ENCODE measurements around the gene TRIP12. TPM values are rescaled to one million over a fixed set of nuclear protein-coding genes. Genes with fewer than 3 reads are reported as not detected.
"Not testable (repeated sequence)": the region's sequence is repeated elsewhere in the genome, so short reads cannot be mapped to it uniquely, and the experiment has no call there.

Gene TRIP12
- total RNA-seq, 1 donor from 2014 or later: 207 TPM

DNA sequence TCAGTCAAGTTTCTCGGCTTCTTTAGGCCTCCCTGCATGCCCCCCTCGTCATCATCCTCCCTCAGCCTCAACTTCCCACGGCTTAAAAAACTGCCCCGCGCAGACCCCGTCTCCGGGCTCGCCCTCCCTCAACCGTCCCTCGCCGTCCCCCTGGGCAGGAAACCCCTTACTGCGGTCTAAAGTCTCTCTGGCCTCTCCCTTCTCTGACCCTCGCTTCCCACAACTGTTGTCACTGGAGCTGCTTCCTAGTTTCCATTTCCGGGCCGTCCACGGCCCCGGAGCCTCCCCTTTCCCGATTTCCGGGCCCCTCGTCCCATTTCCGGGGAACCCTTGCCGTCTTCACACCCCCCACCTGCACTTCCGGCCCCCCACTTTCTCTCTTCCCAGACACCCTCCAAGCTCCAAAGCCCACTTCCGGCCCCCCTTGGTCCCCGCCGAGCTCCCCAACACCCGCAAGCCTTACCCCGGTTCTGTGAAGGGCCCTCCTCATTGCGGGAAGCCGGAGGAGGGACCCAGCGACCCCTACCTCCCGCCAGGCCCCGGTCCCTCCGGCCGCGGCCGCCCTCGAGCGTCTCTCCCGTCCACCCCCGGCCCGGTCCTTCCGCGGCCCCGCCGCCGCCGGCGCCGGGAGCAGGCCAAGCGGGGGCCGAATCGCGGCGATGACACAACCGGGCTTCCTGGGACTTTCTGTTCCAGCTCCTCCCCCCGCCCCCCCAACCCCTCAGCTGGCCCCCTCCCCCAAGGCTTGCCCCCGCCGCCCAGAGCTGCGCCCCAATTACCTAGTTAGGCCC lies 513 bp downstream of the TRIP12 start:
- DNase-seq (ENCODE audit: low read depth in 2 of 2): peak; percentile 42 to 45

DNA sequence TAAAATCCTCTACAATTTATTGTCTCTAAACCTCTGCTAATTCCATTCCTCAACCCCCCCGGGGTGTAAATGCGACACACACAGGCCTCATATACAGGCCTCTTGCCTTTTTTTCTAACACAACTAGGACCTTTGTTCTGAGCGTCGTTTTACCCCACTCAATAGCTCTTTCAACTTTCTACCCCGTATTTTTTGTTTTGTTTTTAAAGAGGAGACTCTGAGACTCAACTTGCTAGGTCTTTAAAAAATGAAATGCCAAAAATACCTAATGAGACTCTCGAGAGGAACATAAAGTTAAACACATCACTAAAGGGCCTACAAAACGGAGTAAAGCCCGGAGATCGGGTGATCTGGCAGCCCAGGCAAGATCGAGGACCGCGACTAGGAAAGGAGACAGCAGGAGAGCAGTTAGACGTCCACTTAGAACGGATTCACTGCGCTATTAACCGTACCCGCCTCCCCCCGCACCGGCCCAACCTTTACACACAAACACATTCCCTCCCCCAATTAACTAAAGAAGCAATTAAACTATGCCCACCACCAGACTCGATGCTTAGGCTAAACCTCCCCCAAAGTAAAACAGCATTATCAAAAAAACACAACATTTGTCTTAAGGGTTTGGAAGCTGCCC lies 1.7 kb downstream of the TRIP12 start:
- DNase-seq (ENCODE audit: low read depth in 2 of 2): peak; percentile 52 to 54

DNA sequence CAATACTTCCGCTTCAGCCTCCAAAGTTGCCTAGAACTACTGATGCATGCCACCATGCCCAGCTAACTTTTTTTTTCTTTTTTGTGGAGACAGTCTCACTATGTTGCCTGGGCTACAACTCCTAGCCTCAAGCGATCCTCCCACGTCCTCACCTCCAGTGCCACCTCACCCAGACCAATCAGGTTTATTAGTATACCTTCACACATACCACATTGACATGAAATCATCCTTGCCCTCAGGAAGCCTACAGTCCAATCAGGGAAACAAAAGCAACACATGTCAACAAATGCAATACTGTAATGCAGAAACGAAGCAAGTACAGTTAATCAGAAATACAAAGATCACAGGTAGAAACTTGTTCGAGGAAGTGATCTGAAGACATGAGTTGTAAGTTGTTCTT lies 4.0 kb downstream of the TRIP12 start:
- no peak for DNase-seq (ENCODE audit: low read depth in 2 of 2)

DNA sequence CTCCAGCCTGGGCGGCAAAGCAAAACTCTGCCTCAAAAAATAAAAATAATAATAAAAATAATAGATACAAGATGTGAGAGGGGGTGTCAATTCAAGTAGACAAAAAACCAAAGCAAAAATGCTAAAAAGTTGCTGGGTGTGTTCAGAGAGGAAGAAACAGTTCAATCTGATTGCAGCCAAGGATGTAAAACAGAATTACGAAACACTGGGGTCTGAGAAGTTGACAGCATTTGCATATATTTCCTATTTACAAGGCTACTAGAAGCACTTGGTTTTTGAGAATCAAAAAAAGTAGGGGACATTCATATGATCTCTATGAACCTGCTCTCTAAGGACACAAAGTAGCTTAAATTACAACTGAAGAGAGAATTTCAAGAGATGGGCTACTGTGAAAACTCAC lies 7.6 kb downstream of the TRIP12 start:
- no peak for DNase-seq (ENCODE audit: low read depth in 2 of 2)

DNA sequence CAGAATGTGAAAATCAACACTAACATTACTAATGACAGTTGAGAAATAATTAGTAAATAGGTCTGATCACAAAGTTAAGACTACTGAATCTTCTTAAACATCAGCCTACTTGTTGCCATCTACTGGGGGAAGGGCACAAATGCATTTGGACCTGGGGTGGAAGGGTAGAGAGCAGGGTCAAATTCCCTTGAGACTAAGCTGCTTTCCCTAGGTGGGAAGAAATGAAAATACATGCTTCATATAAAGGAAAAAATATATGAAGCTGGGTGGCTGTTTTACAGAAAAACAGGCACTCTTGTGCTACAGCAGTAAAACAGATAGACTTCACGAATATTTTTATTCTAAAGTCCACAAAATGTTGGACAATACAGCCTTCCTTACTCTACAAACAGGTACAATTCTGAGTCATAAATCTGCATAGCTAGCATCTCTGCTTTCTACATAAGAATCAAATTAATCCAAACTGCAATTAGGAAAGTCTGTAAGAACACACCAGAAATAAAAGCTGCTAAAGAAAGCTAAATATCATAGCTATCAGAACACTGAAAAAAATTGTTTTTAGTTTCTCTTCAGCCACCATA lies 10.9 kb downstream of the TRIP12 start:
- peak; percentile 20 to 37 for DNase-seq (ENCODE audit: low read depth in 2 of 2)

DNA sequence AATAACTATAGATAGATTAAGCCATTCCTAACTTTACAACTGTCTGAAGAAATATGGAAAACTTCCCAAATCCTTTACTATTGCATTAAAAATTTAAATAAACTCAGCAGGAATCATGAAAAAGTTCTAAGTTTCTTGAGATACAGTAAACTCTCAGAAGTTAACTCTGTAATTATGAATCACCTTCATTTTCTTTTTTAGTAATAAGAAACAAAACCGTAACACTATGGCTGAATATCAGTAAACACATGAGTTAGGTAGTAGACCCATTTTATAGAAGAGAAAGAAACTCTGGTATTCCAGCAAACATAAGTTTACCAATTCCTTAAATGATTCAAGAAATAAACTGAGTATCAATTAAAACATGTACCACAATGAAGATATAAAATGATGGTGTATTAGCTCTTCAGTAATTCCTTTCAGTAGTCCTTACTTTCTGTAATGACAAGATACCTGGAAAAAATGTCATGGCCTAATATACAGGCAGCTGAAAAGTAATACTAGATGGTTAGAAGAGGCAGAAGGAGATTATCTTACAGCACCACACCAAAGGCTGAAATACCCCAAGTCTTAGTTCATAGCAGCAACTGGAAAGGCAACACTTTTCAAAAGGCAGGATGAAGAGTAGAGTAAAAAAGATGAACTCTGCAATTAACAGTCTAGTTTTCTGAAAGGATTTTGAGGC lies 11.5 kb downstream of the TRIP12 start:
- no peak for DNase-seq (ENCODE audit: low read depth in 2 of 2)

DNA sequence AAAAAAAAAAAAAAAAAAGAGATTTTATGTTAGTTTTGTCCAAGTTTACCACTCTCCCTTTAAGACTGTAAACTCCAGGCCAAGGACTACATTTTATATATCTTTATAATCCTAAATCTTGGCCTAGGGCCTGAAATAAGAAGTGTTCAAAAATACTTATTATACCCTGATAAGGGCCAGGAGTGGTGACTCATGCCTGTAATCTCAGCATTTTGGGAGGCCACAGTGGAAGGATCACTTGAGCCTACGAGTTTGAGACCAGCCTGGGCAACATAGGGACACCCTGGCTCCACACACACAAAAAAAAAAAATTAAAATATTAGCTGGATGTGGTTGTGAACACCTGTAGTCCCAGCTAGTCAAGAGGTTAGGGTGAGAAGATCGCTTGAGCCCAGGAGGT lies 12.7 kb downstream of the TRIP12 start:
- DNase-seq (ENCODE audit: low read depth in 2 of 2): no peak

DNA sequence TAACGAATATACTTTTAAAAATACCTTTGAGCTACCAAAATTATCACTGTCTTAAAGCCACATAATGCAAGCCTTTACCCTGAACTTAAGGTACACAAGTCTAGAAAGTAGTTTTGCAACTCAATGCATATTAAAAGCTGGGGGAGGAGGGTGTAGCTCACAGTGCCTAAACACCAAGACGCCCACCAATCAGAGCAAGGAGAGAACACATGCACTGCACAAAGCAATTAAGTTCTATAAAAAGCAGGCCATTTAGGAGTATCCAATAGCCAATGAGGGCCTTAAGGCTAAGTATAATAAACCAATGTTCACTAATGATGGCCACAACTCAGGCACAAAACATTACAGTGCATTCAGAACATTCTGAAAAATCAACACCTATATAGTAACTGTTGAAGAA lies 16.2 kb downstream of the TRIP12 start:
- DNase-seq (ENCODE audit: low read depth in 2 of 2): no peak

DNA sequence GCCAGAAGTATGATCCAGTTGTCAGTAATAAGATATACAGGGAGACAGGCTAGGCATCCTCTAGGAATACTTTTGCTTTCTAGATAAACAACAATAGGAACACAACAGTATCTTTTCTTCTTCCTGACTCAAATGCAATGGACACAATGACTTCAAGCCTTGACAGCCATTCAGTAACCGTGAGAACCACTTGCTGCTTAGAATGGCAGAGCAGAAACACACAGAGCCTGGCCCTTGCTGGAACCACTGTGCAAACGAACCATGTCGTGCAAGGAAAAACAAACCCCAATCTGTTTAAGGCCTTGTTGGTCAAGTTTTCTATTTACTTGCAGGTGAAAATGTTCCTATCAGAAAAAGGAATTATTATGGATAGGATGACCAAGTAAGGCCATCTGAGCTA lies 18.8 kb downstream of the TRIP12 start:
- no peak for DNase-seq (ENCODE audit: low read depth in 2 of 2)

DNA sequence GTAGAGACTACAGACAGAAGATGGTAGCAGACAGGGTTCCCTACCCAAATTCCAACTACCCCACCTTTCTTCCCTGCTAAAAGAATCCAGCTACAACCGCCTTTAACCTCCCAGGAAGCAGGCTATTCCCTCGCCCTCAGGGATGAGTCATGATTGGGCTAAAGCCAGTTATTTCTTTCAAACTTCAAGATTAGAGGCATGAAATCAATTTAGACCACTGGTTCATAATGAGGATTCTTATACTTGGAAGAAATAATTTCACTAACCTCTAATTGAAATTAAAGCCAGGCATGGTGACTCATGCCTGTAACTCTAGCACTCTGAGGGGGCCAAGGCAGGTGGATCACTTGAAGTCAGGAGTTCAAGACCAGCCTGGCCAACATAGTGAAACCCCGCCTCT lies 20.0 kb downstream of the TRIP12 start:
- peak in 1 of 2 donors; percentile 61 for DNase-seq (ENCODE audit: low read depth in 2 of 2)

DNA sequence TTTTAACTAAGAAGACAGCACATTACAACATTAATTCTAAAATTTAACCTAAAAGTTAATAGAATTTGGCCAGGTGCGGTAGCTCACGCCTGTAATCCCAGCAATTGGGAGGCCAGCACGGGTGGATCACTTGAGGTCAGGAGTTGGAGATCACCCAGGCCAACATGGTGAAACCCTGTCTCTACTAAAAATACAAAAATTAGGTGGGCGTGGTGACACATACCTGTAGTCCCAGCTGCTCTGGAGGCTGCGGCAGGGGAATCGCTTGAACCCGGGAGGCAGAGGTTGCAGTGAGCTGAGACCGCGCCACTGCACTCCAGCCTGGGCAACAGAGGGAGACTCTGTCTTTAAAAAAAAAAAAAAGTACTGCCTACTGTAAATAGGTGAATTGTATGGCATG lies 21.3 kb downstream of the TRIP12 start:
- DNase-seq (ENCODE audit: low read depth in 2 of 2): not testable (repeated sequence)

DNA sequence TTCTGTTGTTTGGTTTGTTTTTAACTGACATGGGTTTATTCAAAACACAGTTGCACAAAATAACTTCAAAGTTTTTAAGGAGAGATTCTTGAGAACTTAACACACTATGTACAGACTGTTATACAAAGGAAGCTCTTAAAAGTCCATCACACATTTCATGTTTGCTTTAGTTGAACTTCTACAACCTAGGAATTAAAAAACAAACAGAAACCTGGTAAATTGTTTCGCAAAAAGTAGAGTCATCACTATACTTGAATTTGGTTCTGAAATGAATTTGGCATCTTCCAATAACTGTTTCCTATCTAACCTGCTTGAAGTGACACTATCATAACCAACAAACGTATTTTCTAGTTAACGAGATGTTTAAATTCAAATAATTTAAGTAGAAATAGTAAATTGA lies 21.8 kb downstream of the TRIP12 start:
- DNase-seq (ENCODE audit: low read depth in 2 of 2): no peak

DNA sequence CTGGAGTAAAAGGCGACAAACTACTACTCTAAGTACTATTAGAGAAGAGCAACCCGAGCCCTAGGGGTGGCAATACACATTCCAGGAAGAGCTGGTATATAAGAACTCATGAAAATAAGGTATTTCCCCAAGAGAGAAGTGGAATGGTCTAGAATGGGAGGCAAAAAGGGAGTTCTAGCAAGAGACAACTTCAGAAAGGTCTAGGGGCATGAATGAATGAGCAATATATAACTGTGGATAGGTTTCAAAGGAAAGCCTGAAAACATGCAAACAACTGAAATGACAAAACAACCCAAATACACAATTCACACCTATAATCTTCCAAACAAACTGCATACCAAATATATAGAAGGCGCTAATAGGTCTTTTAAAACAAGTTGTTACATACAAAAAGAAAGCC lies 22.2 kb downstream of the TRIP12 start:
- DNase-seq (ENCODE audit: low read depth in 2 of 2): no peak

DNA sequence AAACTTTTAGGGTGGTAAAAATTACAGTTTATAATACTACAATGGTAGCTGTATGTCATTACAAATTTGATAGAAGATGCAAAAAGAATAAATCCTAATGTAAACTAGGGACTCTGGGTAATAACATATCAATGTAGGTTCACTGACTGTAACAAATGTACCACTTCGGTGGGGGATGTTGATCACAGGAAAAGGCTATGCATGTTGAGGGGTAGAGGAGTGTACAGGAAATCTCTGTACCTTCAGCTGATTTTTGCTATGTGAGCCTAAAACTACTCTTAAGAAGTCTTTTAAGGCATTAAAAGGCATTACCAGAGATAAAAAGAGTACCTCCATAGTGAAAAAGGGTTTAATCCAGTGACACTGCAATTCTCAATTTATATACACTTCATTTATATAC lies 25.0 kb downstream of the TRIP12 start:
- DNase-seq (ENCODE audit: low read depth in 2 of 2): no peak

DNA sequence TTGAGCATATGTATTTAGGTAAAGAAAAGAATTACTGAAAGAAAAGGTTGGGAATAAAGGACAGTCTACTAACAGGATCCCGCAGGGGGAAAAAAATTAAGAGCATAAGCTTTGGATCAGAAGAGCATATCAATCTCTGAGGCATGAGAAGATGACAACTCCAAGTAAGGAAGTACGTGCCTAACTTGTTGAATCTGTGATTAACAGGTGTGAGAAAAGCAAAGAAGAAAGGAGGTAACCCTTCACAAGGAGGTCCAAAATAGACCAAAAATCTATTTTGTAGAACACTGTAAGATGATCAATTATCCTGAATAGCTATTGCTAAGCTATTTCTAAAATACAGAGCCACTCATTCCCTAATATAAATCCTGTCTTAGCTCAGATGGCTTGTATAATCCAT lies 32.8 kb downstream of the TRIP12 start:
- DNase-seq (ENCODE audit: low read depth in 2 of 2): no peak

DNA sequence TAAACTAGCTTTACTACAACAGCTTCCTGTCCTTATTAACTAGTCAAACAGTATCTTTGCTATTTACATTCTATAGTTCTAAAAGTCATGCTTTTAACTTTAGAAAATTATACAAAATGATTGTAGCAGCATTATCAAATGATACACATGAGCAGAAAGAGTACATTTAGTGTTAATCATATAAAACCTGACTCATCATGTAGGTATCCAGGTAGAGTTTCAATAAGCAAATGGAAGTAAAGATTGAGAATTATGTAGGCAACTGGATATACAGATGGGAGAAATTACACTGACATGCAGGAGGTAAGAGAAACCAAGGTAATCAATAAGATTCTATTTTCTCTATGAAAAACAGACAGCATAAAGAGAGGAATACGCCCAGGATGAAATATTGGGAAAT lies 33.8 kb downstream of the TRIP12 start:
- DNase-seq (ENCODE audit: low read depth in 2 of 2): no peak

DNA sequence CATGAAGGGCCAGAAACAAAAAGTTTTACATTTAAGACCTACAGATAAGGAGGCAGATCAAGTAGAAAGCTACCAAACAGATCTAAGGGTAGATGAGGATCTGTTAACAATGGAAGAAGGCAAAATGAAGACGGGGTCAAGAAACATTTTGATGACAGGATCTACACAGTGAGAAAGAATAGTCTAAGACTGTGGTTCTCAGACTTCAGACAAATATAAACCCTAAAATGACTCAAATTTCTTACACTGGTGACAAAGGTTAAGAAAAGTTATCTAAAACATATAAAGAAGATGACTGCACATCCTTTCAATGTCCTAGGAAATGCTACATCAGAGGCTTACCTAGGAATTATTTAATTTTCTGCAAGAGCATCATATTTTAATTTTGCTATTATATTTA lies 34.4 kb downstream of the TRIP12 start:
- DNase-seq (ENCODE audit: low read depth in 2 of 2): no peak

DNA sequence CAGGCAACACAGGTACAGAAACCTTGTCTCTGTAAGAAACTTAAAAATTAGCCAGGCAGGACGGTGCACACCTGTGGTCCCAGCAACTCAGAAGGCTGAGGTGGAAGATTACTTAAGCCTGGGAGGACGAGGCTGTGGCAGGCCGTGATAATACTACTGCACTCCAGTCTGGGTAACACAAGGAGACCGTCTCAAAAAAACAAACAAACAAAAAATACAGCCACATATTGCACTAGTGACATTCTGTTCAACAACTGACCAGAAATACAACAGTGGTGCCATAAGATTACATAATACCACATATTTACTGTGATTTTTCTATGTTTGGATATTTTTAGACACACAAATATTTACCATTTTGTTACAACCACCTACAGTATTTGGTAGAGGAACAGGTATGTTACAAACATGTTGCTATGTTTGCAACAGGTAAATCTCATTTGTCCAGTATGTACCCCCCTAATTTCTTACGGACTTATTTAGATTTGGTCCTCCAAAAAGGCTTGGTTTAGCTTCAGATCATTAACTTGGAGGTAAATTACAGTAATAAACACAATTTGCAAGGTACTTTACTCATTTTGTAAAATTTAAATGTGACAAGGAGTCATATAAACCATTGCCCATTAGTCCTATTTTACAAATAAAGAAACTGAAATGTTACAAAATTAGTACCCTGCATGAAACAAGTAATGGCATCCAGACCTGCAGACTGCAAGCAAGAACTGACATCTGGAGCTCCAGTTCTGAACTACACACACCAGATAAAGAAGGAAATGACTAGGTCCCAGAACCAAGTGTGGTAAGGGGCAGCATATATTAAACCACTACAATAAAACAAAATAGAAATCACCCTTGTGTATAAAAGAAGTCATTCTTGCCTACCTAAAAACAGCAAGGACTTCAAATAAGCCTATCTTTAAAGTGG lies 36.8 kb downstream of the TRIP12 start:
- no peak for DNase-seq (ENCODE audit: low read depth in 2 of 2)

DNA sequence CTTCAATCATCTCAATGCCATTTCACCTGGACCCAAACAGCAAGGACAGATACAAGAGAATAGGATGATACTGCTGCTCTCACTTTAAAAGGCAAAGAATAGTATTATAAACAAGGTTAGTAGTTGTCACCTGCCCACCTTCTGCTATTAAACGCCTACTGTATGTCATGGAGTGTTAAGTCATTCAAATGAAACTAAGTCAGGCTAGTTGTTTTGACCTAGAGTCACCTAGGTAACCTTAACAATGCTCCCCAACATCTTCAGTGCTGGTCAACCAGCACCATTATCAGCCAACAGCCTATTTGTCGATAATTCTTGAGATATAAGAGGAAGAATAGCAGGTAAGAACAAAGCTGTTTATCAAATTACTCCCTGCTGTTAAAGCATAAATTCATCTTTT lies 39.2 kb downstream of the TRIP12 start:
- no peak for DNase-seq (ENCODE audit: low read depth in 2 of 2)

DNA sequence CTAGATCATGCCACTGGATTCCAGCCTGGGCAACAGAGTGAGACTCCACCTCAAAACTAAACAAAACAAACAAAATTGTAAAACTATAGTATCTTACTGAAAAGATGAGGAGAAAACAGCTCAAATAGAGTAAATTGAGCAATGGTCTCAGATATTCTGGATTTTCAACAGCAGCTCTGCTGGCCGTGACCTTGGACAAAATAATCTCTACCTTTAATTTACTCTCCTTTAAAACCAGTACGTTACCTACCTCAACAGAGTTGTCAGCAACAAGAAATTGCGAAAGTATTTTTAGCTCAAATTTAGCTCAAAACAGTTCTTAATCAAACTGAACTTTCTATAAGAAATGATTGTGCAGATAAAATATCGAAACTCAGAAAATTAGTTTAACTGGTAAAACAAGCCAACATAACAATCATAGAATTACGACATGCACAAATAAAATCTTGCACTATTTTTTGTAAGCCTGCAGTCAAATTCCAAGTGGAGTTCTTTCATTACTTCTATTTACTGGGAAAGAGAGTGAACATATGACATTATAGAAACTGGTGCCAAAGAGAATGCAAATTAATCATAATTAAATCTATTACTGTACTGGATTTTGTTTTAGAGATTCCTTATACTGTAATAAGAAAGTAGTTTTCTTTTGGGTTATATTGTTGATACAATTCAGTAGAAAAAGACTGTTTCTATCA lies 40.8 kb downstream of the TRIP12 start:
- no peak for DNase-seq (ENCODE audit: low read depth in 2 of 2)
